Hepatic stellate cell (primary cell): ENCODE data around the gene CD37.

ENCODE experiments used
- DNase-seq: peaks from one replicate; pipeline ENCODE4 v3.0.0; 2011; ENCODE audit warnings: low spot score

The CD37 gene

DNA sequence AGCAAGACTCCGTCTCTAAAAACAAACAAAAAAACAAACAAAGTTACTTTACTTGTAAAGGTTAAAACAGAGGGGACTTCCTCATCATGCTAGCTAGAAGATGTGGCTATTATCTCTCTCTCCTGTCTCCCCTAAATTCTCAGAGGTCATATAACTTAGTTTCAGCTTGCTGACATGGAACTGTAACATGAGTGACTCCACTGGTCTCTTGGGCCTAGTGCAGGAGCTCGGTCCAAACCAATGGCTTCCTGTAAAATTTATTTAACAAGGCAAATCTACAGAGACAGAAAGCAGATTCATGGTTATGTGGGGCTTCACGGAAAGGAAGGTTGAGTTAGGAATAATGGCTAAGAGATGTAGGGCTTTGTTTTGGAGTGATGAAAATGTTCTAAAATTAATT, 43.3 kb downstream of the CD37 start:
- DNase-seq, result no peak

DNA sequence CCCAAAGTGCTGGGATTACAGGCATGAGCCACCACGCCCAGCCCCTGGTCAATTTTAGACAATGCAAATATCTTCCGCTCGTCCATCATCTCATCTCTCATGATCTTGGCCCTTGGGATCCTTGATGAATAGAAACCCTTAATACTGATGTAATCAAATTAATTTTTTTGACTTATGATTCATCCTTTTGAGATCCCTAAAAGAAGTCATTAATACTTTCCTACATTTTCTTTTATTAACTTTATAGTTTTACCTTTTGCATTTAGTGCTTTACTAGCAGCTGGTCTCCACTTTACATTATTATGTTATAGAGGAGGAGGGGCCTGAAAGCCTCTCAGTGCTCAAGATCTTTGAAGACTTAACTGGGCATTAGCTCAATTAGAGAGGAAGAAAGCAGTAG, 45.2 kb downstream of the CD37 start:
- no peak for DNase-seq

DNA sequence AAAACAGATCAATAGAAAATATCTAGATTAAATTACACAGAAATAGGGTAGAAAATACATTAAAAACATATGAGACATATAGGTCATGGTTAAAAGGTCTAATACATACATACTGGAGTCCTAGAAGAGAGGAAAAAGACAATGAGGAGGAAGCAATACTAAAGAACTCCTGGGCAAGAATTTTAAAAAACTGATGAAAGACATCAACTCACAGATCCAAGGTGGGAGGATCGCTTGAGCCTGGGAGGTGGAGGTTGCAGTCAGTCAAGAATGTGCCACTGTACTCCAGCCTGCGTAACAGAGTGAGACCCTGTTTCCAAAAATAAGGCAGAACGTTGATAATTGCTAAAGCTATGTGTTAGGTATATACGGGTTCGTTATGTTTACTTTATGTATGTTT, 47.4 kb downstream of the CD37 start:
- no peak for DNase-seq

DNA sequence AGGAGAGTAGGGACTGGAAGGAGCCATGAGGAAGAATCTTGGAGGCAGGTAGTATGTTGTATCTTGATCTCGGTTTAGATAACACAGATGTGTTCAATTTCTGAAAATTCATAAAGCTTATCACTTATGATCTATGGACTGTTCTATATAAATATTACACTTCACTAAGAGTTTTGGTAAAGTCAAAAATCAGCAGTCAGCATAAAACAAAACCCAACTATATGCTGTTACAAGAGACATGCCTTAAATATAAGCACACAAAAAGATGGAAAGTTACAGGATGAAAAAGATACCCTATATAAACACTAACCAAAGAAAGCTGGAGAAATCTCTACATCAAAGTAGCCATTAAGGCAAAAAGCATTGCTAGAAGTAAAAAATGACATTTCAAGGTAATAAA, 48.4 kb downstream of the CD37 start:
- no peak for DNase-seq

DNA sequence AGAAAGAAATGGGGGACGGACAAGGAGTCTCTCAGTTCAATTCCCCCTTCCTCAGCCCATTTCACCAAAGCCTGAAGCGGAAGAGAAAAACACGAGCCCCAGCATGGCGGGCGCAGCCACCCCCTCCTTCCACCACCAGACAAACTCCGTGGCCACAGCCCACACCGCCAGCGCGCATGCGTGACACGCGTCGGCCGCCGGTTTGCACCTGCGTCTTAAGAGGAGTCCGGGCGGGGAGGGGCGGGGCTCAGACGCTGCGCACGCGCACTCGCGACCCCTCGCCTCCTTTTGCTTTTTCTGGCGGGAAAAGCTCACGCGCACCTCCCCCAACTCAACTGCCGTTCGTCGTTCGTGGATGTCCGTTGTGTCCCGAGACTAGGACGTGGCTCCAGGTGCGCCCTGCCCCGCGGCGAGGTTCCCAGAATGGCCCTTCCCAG, 52.7 kb downstream of the CD37 start, which contains the start of gene KASH5:
KASH5 (plus strand) TSS at position 314 of the 437 bp plus-strand sequence. CDS start 2,635 bp downstream, outside the sequence.
- no peak for DNase-seq

DNA sequence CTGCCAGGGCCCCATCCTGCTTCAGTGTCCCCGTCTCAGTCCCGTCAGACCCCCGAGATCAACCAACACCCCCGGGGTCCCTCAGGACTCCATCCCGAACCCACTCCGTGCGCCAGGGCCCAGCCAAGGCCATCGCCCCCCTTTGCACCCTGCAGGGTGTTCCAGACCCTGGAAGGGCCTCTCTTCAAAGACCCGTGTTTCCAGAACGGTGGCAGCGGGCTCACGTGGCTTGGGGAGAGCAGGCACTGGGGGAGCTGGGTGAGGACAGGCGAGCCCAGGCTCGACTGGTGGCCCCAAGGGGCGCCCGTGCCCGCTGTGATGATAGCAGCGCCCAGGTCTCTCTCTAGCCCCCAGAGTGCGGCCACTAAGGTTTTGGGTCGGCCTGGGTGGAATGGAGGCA, 54.2 kb downstream of the CD37 start:
- no peak for DNase-seq
